Hippocampal formation (tissue), 2 donors: ENCODE measurements around the gene OR10P1.
"Not testable (repeated sequence)": the region's sequence is repeated elsewhere in the genome, so short reads cannot be mapped to it uniquely, and the experiment has no call there.

Experiments used
- DNase-seq, 2 donors: peaks; one replicate each; lab custom pipeline; 2025; lab: John Stamatoyannopoulos, UW

The OR10P1 gene

GRCh38 chr12:55636853-55637252 lies at the start of gene OR10P1:
TSS of gene OR10P1 (plus strand) at chr12:55636892. CDS start at chr12:55636892, 0 bp downstream.
- DNase-seq, result no peak

GRCh38 chr12:55590152-55590551 lies 46.5 kb upstream of the OR10P1 start:
- DNase-seq, result not testable (repeated sequence)

- no peak for DNase-seq
These were observed 28.7 kb upstream of the OR10P1 start for GRCh38 chr12:55607821-55608594.

- DNase-seq, result no peak
These were observed 26.1 kb upstream of the OR10P1 start for GRCh38 chr12:55610598-55610997.

- DNase-seq, result no peak
These were observed 24.0 kb upstream of the OR10P1 start for GRCh38 chr12:55612646-55613045.

GRCh38 chr12:55614764-55615163 lies 21.9 kb upstream of the OR10P1 start:
- DNase-seq, result no peak

GRCh38 chr12:55619354-55620138 lies 17.1 kb upstream of the OR10P1 start:
- peak; percentile 5 to 58 for DNase-seq

- DNase-seq, result no peak
These were observed 12.6 kb upstream of the OR10P1 start for GRCh38 chr12:55624056-55624455.

- DNase-seq, result no peak
These were observed 10.5 kb upstream of the OR10P1 start for GRCh38 chr12:55626154-55626553.

GRCh38 chr12:55629058-55629841 lies 7.4 kb upstream of the OR10P1 start:
- DNase-seq, result no peak

GRCh38 chr12:55631056-55631455 lies 5.6 kb upstream of the OR10P1 start:
- DNase-seq, result no peak

- no peak for DNase-seq
These were observed 5.0 kb upstream of the OR10P1 start for GRCh38 chr12:55631733-55632132.

GRCh38 chr12:55633151-55633550 lies 3.5 kb upstream of the OR10P1 start:
- DNase-seq, result no peak

GRCh38 chr12:55636116-55636655 lies 506 bp upstream of the OR10P1 start:
- no peak for DNase-seq

GRCh38 chr12:55637467-55637866 lies 775 bp downstream of the OR10P1 start:
- DNase-seq, result no peak

- DNase-seq, result no peak
These were observed 4.9 kb downstream of the OR10P1 start for GRCh38 chr12:55641595-55641994.

- peak in 1 of 2 donors; percentile 23 for DNase-seq
These were observed 5.6 kb downstream of the OR10P1 start for GRCh38 chr12:55642267-55642666.

GRCh38 chr12:55642669-55643068 lies 6.0 kb downstream of the OR10P1 start:
- DNase-seq, result no peak

- DNase-seq, result no peak
These were observed 7.9 kb downstream of the OR10P1 start for GRCh38 chr12:55644591-55644990.

- DNase-seq, result no peak
These were observed 10.3 kb downstream of the OR10P1 start for GRCh38 chr12:55647027-55647426.

- not testable (repeated sequence) for DNase-seq
These were observed 14.1 kb downstream of the OR10P1 start for GRCh38 chr12:55650620-55651298.
